GM18519 (cell line): ENCODE data around the gene SEPTIN8.

ENCODE experiments used
- ATAC-seq: cut with Tn5 transposase; IDR thresholded peaks from one replicate; pipeline ENCODE4 v1.9.1; 2021; ENCODE audit warnings: mild to moderate bottlenecking, moderate library complexity; ENCODE audit not compliant: unreplicated experiment, low FRiP score

The SEPTIN8 gene, protein sequence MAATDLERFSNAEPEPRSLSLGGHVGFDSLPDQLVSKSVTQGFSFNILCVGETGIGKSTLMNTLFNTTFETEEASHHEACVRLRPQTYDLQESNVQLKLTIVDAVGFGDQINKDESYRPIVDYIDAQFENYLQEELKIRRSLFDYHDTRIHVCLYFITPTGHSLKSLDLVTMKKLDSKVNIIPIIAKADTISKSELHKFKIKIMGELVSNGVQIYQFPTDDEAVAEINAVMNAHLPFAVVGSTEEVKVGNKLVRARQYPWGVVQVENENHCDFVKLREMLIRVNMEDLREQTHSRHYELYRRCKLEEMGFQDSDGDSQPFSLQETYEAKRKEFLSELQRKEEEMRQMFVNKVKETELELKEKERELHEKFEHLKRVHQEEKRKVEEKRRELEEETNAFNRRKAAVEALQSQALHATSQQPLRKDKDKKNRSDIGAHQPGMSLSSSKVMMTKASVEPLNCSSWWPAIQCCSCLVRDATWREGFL

DNA sequence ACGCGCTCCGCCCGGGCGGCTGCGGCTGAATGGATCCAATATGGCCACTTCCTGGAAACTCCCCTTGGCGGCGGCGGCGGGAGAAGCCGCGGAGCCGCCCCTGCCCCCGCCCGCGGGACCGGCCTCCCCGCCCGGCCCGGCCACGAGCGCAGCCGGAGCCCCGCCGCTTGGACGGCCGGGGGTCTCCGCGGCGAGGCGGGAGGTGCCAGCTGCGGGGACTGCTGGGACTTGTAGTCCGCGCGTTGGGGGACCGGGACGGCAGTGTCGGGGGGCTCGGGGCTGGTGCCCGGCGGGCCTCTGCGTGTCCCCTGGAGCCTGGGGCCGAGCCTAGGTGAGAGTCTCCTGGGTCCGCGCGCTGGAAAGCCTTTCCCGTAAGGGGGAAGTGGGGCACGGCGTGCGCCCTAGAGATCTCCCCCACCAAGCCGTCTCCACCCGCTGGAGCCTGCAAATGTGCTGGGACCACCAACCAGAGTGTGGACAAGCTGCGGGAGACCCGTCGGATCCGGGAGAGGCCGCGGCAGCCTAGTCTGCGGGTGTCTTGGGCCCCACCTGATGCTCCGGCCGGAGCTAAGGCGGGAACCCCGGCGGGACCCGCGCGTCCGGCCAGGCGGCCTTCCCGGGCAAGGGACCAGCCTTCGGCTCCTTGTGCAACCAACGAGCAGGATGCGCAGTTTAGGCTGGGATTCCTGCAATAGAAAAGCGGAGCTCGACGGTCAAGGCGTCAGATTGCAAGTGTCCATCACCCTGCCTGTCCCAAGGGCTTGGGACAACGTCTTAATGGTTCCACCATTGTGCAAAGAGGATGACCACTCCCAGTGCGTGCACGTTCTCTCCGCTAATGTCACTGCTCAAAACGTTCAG is at the start of gene SEPTIN8:
SEPTIN8 (minus strand) TSS at position 31 of the 861 bp plus-strand sequence. CDS start 102 bp downstream, outside the sequence.
- ATAC-seq = no peak

DNA sequence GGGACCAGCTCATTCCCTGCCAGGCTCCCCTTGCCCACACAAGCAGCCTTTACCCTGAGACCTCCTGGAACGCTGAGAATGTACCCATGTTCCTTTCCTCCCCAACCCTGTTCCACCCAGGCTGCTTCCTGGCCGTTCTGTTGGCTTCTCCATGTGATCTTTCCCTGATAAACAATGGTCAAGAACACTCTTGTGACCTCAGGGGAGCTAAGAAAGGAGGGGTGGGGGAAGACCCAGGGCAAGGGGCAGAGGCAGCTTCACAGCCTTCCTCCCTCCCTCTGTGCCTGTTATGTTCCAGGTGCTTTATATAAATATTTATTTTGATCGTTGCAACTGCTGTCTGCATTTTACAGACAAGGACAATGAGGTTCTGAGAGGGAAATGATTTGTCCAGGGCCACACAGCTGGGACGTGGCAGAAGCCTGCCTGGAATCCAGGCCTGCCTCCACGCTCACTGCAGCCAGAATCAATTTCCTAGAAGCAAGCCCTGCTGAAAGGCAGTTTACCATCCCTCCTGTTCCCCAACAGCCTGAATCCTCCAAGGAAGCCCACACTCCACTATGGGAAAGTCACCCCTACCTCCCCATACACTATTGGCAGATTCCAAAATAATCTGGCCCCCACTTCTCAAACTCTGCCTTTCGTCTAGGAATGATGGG is 49.5 kb upstream of the SEPTIN8 start:
- no peak for ATAC-seq

DNA sequence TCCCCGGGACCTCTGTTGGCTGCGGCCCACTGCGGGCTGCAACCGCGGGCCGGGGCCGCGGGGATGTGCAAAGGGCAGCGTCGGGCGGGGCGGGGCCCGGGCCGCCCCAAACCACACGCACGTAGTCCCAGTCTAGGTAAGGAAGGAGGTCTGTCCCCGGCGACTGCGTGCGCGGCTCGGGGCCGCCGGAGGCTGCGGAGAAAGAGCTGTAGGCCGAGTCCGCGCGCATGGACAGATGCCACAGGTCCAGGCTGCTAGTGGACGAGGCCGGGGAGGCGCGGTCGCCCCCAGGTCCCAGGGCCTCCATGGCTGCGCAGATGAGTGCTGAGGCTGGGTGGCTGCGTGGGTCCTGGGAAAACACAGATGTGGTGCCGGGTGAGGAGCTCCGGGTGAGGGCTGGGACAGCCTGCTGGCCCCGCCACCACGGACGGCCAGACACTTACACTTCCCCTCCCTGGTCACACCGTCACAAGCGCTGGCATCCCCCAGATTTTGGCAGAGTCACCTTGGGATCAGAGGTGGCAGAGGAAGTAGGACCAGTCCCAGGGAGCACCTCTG is 48.9 kb upstream of the SEPTIN8 start:
- no peak for ATAC-seq

DNA sequence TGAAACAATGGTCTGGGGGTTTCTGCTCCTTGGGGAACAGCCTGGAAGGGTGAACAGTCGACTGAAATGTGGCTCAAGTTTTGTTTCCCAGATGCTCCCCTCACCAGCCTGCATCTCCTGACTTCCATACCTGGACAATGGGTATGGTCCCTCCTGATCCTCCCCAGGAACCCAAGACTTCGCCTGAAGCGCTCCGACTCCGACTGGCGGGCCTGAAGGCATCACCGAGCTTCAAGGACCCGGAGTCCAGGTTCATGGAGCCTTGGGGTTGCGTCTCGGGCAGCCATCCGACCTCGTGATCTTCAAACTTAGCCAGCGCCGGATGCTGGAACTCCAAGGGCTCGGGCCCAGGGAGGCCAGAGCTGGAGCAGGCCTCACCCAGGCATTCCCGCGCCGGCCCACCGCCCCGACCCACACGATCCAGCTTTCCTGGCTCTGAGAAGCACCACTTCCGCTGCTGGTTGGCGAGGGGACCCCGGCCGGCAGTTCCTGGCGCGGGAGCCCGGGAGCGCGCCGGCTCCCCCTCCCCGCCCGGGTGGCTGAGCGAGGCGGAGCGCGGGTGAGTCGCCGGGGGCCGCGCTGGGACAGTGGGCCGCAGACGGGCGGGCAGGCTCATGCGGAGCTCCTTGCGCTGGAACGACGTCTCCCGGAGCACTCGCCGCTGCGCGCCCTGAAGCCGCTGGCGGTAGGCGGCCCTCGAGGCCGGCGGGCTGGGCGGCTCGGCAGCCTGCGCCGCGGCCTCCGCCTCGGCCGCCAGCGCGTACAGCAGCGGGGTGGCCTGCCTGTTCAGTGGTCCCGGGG is 48.2 kb upstream of the SEPTIN8 start:
- ATAC-seq = no peak

DNA sequence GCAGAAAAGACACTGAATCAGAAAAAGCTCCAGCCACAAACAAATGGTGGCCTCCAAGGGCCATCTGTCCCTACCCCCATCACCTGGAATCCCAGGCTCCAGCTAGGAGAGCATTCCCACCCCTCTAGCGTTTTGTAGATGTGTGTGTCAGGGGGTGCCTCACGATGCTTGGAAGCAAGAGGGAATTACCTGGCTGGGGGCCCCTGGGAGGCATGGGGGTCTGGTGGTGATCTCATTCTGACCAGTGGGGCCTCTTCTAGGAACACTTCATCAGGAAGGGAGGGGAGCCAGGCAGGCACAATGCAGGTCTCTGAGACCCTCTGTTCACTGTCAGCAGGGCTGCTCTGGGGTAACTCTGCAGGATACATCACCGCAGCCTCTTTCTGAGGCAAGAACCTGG is 47.4 kb upstream of the SEPTIN8 start:
- no peak for ATAC-seq

DNA sequence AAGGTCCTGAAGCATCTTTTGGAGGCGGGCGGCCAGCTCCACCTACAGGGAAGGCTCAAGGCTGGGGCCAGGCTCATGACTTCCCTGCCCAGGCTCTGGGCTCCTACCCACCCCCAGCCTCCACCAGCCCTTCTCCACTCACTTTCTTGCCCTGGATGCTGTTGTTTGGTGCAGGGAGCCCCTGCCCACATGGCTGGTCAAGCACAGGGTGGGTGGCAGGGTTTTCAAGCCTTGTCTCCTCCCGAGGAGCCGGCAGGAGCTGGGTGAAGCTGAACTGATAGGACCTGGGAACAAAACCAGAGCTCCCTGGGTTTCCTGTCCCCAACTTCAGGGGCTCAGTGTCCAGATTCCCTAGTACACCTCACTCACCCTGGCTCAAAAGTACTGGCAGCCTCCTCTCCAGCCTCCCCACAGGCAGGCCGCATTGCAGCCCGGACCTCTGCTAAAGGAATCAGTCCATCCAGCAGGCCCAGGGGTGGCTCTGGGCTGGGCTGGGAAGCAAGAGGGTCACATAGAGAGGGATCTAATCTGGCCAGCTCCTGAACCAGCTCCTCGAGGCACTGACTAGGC is 46.5 kb upstream of the SEPTIN8 start:
- ATAC-seq = no peak

DNA sequence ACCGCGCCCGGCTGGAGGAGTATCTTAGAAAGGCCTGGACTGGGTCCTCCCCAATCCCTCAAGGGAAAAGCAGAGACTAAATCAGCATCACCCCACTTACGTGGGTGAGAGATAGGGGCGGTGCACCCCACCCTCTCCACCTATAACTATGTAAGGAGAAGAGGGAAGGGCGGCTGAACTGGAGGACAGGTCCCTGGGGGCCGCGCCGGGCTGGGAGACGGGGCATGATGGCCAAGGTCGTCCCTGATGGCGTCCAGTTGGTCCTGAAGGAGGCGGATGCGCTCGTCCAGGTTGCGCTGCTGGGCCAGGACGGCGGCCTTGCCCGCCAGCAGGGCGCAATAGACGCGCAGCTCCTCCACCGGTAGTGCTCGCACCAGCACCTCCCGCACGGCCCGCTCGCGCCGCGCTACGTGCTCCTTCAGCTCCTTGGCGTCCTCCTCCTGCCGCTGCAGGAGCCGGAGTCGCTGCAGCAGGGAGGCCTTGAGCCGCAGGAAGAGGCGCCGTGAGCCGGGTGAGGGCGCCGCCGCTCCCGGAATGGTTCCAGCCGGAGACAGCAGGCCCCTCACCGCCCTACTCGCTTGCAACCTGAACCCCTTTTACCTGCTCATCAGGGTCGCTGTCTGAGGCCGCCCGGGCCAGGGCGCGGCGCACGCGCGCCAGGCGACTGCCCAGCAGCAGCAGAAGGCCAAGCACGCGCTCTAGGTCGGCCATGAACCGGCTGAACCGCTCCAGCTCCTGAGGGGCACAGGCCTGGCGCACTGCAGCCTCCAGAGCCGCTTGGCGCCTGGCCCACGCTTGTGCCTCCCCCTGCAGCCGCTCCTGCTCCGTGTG is 45.8 kb upstream of the SEPTIN8 start:
- no peak for ATAC-seq

DNA sequence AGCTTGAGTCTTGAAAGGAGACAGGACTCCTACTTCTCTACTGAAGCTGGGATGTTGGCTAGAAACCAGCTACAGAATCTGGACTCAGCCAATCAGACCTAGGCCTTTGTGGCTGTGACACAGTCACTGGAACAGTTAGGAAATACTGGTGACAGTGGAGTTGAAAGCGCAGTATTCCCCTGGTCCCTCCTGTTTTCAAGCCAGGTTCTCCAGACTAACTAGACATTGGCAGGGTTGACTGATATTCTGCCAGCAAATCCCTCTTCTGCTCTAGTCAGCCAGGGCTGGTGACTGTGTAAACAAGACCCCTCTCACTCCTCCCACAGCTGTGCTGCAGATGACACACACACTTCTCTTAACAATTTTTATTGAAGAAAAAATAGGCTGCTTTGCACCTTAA is 44.8 kb upstream of the SEPTIN8 start:
- no peak for ATAC-seq

DNA sequence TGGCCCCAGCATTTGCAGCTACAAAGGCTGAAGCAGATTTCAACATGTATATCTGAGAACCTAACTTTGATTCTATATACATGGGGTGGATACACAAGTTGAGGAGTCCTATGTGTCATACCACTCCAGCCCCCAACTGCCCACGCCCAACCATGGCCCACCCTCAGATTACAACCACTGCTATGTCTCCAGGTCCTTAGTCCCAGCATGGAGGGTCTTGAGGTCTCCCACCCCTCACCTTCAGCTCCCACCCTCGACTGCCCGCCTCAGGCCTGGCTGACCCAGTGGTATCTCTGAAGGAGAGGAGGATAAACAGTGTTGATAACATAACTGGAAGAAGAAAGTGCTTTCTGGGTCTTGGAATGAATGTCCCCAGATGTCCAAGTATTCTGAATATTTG is 44.3 kb upstream of the SEPTIN8 start:
- ATAC-seq = no peak

DNA sequence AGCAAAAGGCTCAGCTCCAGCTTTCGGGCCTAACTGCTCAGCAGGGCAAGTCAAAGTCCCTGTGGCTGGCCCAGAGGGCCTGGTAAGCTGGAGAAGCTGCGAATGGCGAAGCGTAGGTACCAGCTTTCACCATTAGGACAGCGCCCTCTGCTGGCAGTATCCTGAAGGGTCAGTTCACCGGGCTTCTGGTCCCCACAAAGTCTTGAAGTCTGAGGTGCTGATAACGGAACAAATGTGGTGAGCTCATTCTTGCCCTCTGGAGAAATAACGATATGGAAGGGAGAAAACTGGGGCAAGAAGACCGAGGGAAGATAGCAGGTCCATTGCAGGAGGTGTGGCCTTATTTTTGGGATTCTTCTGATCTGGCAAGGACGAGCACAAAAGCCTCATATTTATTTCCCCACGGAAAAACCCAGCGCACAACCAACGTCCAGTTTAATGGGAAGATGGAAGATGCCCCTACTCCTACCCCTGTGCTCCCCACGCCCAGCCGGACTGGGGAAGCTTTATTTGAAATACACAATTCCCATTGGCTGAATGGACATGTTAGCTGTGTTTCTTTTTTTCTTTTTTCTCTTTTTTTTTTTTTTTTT is 43.2 kb upstream of the SEPTIN8 start:
- no peak for ATAC-seq

DNA sequence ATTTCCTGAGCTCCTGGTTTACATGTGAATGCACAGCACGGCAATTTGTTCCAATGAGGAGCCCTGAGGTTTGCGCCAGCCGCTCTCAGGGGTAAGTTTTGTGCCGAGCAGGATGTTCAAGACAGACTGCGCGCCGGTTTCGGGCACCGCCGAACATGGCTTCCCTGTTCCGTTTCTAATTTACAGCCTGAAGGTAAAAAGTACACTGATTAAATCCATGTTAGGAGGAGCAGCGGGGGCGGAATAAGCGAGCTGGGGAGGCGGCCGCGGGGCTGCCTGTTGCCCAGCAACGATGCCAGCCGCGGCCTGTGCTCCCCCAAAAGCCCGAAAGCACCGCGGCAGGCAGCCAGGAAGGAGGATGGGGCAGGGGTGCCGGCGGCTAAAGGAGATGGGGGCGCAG is 42.4 kb upstream of the SEPTIN8 start:
- ATAC-seq = no peak

DNA sequence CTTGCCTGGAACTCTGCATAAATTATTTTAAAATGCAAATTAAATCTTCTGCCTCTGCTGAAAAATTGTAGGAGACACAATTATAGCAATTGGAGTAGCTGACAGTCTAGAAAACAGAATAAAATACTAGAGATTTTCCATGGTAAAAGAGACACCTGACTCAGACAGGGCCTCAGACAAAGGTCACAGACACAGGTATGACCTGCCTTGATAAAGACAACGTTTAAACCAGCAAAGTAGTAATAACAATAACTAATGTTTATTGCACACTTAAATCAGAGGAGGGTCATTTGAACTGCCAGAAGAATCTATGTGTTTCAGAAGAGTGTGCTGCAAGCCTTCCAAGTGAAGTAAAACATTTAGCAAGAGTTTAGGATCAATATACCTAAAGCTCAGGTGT is 40.0 kb upstream of the SEPTIN8 start:
- no peak for ATAC-seq

DNA sequence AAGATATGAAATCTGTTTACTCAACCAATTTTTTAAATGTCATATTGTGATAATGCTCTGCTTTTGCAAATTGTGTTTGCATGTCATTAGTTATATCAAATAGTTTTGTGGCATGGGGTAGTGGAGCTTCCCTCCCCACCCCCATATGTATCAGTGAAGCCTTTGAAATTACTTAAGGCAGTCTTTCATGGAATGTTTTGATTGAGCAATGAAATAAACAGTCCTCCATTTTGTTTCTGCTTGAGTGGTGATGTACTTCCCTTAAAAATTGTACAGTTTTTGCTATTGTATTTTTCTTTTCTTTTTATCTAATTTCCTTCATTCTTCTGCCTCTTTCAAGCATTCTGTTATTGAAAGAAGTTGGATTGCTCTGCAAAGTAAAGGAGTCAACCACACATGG is 39.5 kb upstream of the SEPTIN8 start:
- no peak for ATAC-seq

DNA sequence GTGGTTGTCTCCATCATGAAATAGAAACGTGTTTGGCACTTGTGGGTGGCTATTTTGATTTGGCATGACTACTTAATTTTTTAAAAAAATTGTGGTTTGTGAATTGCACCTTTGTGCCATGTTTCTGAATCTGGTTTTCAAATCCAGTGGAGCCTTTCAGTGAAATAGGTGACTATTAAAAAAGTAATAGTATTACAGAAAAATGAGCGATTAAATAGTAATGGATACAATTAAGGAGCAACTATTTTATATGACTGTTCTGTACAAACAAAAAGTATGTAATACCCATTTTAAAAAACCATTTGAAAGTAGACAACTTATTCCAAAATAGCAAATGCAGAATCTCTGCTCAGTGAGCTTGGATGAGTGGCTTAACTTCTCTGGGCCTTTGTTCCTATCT is 39.0 kb upstream of the SEPTIN8 start:
- no peak for ATAC-seq

DNA sequence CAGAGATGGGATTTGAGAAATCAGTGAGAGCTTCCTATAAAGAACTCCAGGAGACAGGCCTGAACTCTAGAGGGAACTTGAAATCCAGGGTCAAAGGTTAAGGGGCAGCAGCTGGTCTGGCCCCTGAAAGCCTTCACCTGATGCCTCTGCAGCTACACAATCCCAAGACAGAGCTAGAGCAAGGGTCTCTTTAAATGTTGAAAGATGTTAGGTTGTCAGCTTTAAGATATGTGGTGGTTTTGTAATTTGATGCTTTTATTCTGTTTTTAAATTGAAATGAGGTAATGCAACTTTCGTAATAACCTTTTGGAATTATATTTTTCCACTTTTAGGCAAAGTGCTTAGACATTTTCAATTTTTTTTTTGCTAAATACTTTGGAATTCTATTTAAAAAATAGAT is 38.4 kb upstream of the SEPTIN8 start:
- ATAC-seq = no peak

DNA sequence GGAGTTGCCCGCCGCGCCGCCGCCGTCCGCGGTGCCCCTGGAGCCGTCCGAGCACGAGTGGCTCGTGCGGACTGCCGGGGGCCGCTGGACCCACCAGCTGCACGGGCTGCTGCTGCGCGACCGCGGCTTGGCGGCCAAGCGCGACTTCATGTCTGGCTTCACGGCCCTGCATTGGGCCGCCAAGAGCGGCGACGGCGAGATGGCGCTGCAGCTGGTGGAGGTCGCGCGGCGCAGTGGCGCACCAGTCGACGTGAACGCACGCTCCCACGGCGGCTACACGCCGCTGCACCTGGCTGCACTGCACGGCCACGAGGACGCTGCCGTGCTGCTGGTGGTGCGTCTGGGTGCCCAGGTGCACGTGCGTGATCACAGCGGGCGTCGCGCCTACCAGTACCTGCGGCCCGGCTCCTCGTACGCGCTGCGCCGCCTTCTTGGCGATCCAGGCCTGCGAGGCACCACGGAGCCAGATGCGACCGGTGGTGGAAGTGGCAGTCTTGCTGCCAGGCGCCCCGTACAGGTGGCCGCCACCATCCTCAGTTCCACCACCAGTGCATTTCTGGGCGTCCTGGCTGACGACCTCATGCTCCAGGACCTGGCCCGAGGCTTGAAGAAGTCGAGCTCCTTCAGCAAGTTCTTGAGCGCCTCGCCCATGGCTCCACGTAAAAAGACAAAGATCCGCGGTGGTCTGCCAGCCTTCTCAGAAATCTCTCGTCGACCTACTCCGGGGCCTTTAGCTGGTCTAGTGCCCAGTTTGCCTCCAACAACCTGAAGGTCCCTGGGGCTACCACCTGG is 37.7 kb upstream of the SEPTIN8 start:
- ATAC-seq = no peak
